Peyer's patch (tissue), 4 donors: ENCODE results near the gene PKP1. TPM values are rescaled to one million over a fixed set of nuclear protein-coding genes. Genes with fewer than 3 reads are reported as not detected.
A peak's percentile ranks its signal among the peaks of the same experiment; 100 is the strongest.

ENCODE experiments used
- DNase-seq, 3 donors: peaks; one replicate each; pipeline ENCODE4 v3.0.0-alpha.2; 2017 to 2019
- H3K27ac ChIP-seq, 4 donors: fragments of 200-600 bp; sonication (generic); one replicate each; pipeline ENCODE4 v1.5.1; 2016 to 2019
- H3K27me3 ChIP-seq, 2 donors: fragments of 200-600 bp; sonication (generic); one replicate each; pipeline ENCODE4 v1.5.1; 2019
- H3K36me3 ChIP-seq, 3 donors: fragments of 200-600 bp; sonication (generic); one replicate each; pipeline ENCODE4 v1.5.1; 2016 to 2019
- H3K4me1 ChIP-seq, 4 donors: fragments of 200-600 bp; sonication (generic); one replicate each; pipeline ENCODE4 v1.5.1; 2016 to 2019
- H3K4me3 ChIP-seq, 4 donors: fragments of 200-600 bp; sonication (generic); 1 replicate in 3 of 4; 2 replicates in 1 of 4; pipeline ENCODE4 v1.5.1; 2016 to 2019; ENCODE audit warnings: mild to moderate bottlenecking in 1 of 4
- H3K9me3 ChIP-seq, 4 donors: fragments of 200-600 bp; sonication (generic); one replicate each; pipeline ENCODE4 v1.5.1; 2016 to 2019; ENCODE audit warnings: mild to moderate bottlenecking in 1 of 4
- CTCF ChIP-seq, 6 experiments: fragments of 450-650 bp in 4 of 6; fragments of 200-600 bp in 2 of 6; sonication (generic) in 1 of 6; IDR thresholded peaks; one replicate each; pipeline ENCODE4 v1.5.1; 2017 to 2019; ENCODE audit warnings: antibody characterized with exemption in 6 of 6, mild to moderate bottlenecking in 3 of 6, moderate library complexity in 1 of 6
- POLR2A ChIP-seq, 2 donors: fragments of 450-650 bp; IDR thresholded peaks; one replicate each; pipeline ENCODE4 v1.5.1; 2017; ENCODE audit warnings: antibody characterized with exemption in 2 of 2, mild to moderate bottlenecking in 2 of 2, moderate library complexity in 2 of 2
- total RNA-seq, 4 donors: library from RNA; depleted of rRNA; stranded (reverse); fragments of >200 nt; gene quantifications; one replicate each; pipeline ENCODE4 v1.1.0, GENCODE V29; 2016

PKP1 gene
- total RNA-seq, 4 donors from 2014 or later, result 0.54 to 11.6 (median 1.4) TPM

DNA sequence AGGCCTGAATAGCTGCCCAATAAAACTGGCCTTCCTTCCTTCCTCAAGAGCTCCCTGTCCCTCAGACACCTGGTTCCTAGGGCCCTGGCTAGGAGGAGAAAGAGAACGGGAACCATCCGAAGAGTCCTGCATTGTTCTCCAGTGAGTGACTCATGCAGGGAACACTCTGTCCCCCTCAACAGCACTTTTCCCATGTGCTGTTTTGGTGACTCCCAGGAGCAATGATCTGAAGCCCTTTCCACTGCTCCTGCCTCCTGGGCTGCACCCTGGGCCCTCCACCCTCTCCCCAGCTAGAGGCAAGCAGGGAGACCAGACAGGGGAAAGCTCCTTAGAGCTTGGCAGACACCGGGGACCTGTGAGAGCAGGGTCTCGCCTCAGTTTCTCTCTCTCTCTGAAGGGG, 75.3 kb downstream of the PKP1 start:
- Histone ChIP-seq H3K9me3 (no peaks in the 10 kb centered on the region), H3K27me3 (no peaks in the 10 kb centered on the region), H3K36me3 (no peaks in the 10 kb centered on the region), H3K4me1 (no peaks in the 10 kb centered on the region), H3K27ac (no peak overlapping the region), H3K4me3 (no peak overlapping the region)
- TF ChIP-seq CTCF (IDR thresholded peaks at IDR 0.05) (no peak), POLR2A (IDR thresholded peaks at IDR 0.05) (no peak)
- DNase-seq, result peak in 1 of 3 donors; percentile 33

- DNase-seq, result peak in 1 of 3 donors; percentile 31
- Histone ChIP-seq H3K36me3 (no peaks in the 10 kb centered on the region), H3K27me3 (no peaks in the 10 kb centered on the region), H3K9me3 (no peaks in the 10 kb centered on the region), H3K27ac (no peak overlapping the region), H3K4me1 (no peaks in the 10 kb centered on the region), H3K4me3 (no peak overlapping the region)
- TF ChIP-seq CTCF (IDR thresholded peaks at IDR 0.05), result no peak
- TF ChIP-seq POLR2A (IDR thresholded peaks at IDR 0.05), result no peak
Measured at GRCh38 chr1:201359031-201359872, 75.9 kb downstream of the PKP1 start.

GRCh38 chr1:201359873-201360210, 76.5 kb downstream of the PKP1 start:
- Histone ChIP-seq H3K4me3 (no peak overlapping the region), H3K27ac (no peak overlapping the region), H3K4me1 (no peaks in the 10 kb centered on the region), H3K36me3 (no peaks in the 10 kb centered on the region), H3K9me3 (no peaks in the 10 kb centered on the region), H3K27me3 (no peaks in the 10 kb centered on the region)
- peak in 1 of 3 donors; percentile 34 for DNase-seq
- no peak for TF ChIP-seq POLR2A (IDR thresholded peaks at IDR 0.05)
- no peak for TF ChIP-seq CTCF (IDR thresholded peaks at IDR 0.05)

- no peak overlapping the region for H3K27ac ChIP-seq
- H3K9me3 ChIP-seq, result no peaks in the 10 kb centered on the region
- TF ChIP-seq CTCF (IDR thresholded peaks at IDR 0.05) (no peak), POLR2A (IDR thresholded peaks at IDR 0.05) (no peak)
- no peaks in the 10 kb centered on the region for H3K27me3 ChIP-seq
- no peak overlapping the region for H3K4me3 ChIP-seq
- DNase-seq, result peak in 1 of 3 donors; percentile 34
- no peaks in the 10 kb centered on the region for H3K36me3 ChIP-seq
- H3K4me1 ChIP-seq, result no peaks in the 10 kb centered on the region
Measured at GRCh38 chr1:201360486-201360885, 77.2 kb downstream of the PKP1 start.

GRCh38 chr1:201360901-201361651, 77.8 kb downstream of the PKP1 start:
- no peak overlapping the region for H3K4me3 ChIP-seq
- TF ChIP-seq CTCF (IDR thresholded peaks at IDR 0.05) (no peak), POLR2A (IDR thresholded peaks at IDR 0.05) (no peak)
- no peaks in the 10 kb centered on the region for H3K36me3 ChIP-seq
- peak in 1 of 3 donors; percentile 35 for DNase-seq
- no peak overlapping the region for H3K27ac ChIP-seq
- no peaks in the 10 kb centered on the region for H3K27me3 ChIP-seq
- no peaks in the 10 kb centered on the region for H3K4me1 ChIP-seq
- no peaks in the 10 kb centered on the region for H3K9me3 ChIP-seq
